ENCODE results near the gene OR2T1.
"Not testable (repeated sequence)": the region's sequence is repeated elsewhere in the genome, so short reads cannot be mapped to it uniquely, and the experiment has no call there.

The OR2T1 gene

DNA sequence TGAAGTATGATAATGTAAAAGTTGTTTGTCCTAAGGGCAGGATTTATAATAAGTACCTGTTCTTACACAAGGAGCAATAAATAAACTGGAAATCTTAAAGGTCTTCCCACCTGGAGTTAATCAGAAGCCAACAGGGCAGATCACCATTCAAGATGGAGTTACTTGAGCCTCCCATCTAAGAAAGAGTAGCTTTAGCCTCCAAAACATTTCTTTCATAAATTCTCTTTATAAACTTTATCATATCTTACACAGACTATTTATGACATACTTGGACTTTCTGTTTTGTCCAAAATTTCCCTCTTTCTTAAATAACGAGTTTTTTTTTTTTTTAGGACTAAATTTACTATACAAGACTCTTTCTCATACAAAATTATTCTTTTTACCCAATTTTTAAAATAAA is 18.5 kb downstream of the OR2T1 start:
- Mint-ChIP-seq H3K4me1 (peaks cover 23% of the 10 kb centered on the region), H3K36me3 (ENCODE audit: low read depth) (peaks cover 8% of the 10 kb centered on the region), H3K9me3 (peaks cover 25% of the 10 kb centered on the region), H3K27me3 (no peaks in the 10 kb centered on the region), H3K4me3 (no peak overlapping the region), H3K27ac (no peak overlapping the region)
- no peak for ATAC-seq
- DNase-seq = no peak

DNA sequence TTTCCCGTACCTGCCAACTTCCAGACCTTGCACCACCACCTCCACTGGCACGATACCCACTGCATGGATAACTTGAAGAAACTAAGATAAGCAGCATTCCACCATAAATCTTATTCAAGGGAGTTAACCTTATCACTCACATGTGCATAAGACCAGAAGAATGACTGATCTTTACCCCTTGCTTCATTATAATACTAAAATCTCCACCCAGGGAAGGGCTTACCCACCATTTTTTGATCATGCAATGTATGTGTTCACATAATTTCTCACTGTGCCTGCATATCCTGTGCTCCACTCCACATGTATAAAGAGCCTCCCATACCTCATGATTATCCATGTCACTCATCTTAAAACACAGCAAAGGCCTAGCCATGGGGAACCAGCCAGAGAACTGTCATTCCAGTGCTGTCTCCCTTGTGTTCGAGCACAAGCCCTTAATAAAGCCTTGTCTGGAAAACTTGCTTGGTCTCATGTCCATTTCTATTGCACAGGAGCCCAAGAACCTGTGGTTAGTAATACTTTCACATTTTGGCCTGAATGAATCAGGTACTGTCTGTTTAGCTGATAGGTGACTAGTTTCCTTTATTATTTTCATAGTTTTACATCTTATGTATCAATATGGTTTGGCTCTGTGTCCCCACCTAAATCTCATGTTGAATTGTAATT is 24.8 kb downstream of the OR2T1 start:
- not testable (repeated sequence) for H3K4me1 Mint-ChIP-seq; H3K27me3 Mint-ChIP-seq; DNase-seq; H3K4me3 Mint-ChIP-seq; H3K9me3 Mint-ChIP-seq; ATAC-seq; H3K27ac Mint-ChIP-seq; H3K36me3 Mint-ChIP-seq (ENCODE audit: low read depth)

DNA sequence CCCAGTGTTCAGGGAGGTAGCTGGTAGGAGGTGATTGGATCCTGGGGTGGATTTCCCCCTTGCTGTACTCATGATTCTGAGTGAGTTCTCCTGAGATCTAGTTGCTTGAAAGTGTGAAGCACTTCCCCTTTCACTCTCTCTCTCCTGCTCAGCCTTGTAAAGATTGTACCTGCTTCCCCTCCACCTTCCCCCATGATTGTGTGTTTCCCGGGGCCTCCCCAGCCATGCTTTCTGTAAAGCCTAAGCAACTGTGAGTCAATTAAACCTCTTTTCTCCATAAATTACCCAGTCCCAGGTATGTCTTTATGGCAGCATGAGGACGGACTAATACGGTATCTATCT is 25.3 kb downstream of the OR2T1 start:
- not testable (repeated sequence) for H3K4me1 Mint-ChIP-seq; ATAC-seq; H3K36me3 Mint-ChIP-seq (ENCODE audit: low read depth); H3K27ac Mint-ChIP-seq; DNase-seq; H3K9me3 Mint-ChIP-seq; H3K27me3 Mint-ChIP-seq; H3K4me3 Mint-ChIP-seq

DNA sequence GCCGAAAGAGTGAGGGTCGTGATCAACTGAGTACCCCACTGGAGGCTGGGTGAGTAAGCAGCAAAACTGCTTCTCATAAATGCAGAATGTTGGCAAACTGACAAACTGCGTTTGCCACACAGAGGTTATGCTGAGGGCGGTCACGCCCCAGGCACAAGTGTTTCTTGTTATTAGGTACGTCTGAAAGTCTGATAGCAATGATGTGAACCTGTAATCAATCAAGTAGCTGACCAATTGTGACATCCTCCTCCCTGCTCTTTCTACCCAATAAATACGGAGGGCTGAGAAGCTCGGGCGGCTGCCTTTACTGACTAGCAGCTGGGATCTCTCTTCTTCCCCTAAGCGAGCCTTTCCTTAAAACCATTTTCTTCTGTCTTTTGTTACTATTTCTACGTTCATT is 28.8 kb downstream of the OR2T1 start:
- DNase-seq; ATAC-seq; H3K4me3 Mint-ChIP-seq; H3K9me3 Mint-ChIP-seq; H3K36me3 Mint-ChIP-seq (ENCODE audit: low read depth); H3K27me3 Mint-ChIP-seq; H3K27ac Mint-ChIP-seq; H3K4me1 Mint-ChIP-seq: not testable (repeated sequence)

DNA sequence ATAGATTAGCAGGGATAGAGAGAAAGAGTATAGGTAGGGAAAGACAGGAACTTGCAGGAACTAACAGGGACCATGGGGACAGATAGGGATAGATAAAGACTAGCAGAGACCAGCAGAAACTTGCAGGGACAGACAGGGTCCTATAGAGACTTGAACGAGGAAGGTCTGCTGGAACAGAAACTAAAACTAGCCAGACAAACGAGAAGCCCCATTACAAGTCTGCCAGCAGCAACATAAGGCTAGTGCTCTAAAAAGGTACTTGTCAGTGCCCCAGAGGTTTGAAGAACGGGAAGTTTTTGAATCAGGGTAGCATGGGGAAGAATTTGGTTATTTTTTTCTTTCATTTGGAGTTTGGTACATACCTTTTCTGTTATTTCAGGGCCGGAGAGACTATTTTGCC is 29.4 kb downstream of the OR2T1 start:
- H3K27ac Mint-ChIP-seq, ATAC-seq: not testable (repeated sequence)

DNA sequence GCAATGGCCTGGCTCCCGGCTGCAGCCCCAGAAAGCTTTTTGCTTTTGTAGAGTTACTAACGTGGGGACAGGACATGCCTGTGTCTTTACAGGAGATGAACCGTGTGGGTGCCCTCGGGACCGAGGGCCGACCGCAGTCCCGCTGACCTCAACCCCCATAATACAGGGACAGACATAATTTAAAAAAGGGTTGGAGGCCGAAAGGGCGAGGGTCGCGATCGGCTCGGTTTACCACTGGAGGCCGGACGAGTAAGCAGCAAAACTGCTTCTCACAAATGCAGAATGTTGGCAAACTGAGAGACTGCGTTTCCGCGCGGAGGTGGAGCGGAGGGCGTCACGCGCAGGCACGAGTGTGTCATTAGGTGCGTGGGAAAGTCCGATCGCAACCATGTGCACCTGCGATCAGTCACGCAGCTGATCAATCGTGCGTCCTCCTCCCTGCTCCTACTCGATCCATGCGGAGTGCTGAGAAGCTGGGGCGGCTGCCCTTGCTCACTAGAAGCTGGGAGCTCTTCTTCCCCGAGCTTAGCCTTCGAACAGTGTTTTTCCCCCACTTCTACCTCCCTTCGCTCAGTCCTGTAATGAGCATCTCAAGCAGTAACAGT is 31.1 kb downstream of the OR2T1 start:
- H3K36me3 Mint-ChIP-seq (ENCODE audit: low read depth); H3K4me1 Mint-ChIP-seq; DNase-seq; H3K27ac Mint-ChIP-seq; ATAC-seq; H3K9me3 Mint-ChIP-seq; H3K4me3 Mint-ChIP-seq; H3K27me3 Mint-ChIP-seq: not testable (repeated sequence)

More for the DNA sequence above, 29.4 kb downstream of the OR2T1 start:
- not testable (repeated sequence) for H3K4me3 Mint-ChIP-seq; DNase-seq; H3K36me3 Mint-ChIP-seq (ENCODE audit: low read depth); H3K27me3 Mint-ChIP-seq; H3K9me3 Mint-ChIP-seq; H3K4me1 Mint-ChIP-seq

DNA sequence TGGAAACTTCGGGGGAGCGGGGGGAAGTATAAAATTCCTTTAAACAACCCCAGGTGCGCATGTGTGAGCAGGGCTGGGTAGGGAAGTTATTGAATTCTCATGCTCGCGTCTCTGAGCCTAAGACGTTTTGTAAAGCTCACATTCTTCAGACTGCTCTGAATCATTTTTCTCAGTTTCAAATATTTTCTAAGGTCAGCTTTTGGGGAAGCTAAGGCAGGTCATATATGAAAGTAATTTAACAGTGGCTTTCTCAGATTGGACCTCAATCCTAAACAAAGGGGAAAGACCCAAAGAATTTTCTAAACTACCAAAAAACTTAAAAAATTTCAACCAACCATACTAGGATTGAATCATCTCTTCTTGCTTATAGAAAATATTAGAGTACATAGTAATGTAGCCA is 32.1 kb downstream of the OR2T1 start:
- DNase-seq; H3K4me1 Mint-ChIP-seq; ATAC-seq; H3K9me3 Mint-ChIP-seq; H3K4me3 Mint-ChIP-seq; H3K36me3 Mint-ChIP-seq (ENCODE audit: low read depth); H3K27ac Mint-ChIP-seq; H3K27me3 Mint-ChIP-seq: not testable (repeated sequence)

DNA sequence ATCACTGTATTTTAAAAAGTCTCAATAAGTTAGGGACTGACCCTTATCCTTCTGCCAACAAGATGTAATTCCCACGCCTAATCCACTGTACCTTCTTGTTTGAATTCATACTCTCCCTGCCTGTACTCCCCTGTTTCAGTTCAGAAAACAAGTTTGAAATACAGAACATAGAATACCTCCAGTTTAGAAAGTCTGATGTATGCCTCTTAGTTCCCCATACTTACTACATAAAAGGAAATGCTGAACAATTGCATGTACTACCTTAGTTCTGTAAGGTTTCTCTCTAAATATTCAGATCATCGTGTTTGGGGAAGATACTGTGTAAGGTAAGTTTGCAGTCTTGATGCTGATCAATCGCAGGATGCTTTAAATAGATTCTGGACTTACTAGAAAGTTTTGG is 33.5 kb downstream of the OR2T1 start:
- ATAC-seq; H3K9me3 Mint-ChIP-seq; DNase-seq; H3K4me1 Mint-ChIP-seq; H3K27ac Mint-ChIP-seq; H3K36me3 Mint-ChIP-seq (ENCODE audit: low read depth); H3K27me3 Mint-ChIP-seq; H3K4me3 Mint-ChIP-seq: not testable (repeated sequence)

DNA sequence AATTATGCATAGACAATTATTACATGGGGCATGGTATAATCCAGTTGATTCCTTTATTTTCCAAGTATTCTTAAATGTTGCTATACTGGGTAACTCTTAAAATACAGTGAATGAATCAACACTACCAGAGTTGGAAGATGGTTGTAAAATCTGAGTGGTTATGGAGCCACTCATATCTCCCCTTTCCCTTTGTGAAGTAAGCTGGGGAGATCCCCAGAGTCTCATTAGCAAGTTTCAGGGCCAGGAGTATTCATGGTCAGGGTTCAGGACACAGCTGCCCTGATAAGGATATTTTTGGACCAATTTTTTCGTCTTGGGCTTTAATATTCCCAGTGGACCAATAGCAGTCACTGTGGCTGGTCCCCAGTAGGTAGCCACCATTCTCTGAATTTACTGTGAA is 35.8 kb downstream of the OR2T1 start:
- not testable (repeated sequence) for H3K4me3 Mint-ChIP-seq, H3K27ac Mint-ChIP-seq, DNase-seq

DNA sequence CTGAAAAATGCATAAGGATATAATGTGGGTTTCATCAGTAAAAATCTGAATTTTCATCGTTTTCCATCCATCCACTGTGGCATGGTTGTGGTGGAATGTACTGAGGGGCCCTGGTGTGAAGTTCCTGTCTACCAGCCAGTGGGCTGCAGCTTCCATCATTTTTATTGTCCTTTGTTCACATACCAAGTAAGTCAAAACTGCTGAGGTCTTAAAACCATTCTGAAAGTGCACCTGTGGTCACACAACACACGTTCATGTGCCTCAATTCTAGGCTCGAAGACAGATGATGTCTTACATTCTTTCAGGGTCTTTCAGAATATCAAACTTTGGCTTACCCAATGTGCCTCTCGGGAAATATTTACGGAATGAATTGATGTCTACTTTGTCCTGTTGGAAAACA is 36.4 kb downstream of the OR2T1 start:
- not testable (repeated sequence) for H3K27ac Mint-ChIP-seq; H3K36me3 Mint-ChIP-seq (ENCODE audit: low read depth); ATAC-seq; H3K4me3 Mint-ChIP-seq; H3K27me3 Mint-ChIP-seq; H3K4me1 Mint-ChIP-seq; H3K9me3 Mint-ChIP-seq; DNase-seq

More for the DNA sequence above, 35.8 kb downstream of the OR2T1 start:
- not testable (repeated sequence) for ATAC-seq; H3K9me3 Mint-ChIP-seq; H3K27me3 Mint-ChIP-seq; H3K4me1 Mint-ChIP-seq; H3K36me3 Mint-ChIP-seq (ENCODE audit: low read depth)

DNA sequence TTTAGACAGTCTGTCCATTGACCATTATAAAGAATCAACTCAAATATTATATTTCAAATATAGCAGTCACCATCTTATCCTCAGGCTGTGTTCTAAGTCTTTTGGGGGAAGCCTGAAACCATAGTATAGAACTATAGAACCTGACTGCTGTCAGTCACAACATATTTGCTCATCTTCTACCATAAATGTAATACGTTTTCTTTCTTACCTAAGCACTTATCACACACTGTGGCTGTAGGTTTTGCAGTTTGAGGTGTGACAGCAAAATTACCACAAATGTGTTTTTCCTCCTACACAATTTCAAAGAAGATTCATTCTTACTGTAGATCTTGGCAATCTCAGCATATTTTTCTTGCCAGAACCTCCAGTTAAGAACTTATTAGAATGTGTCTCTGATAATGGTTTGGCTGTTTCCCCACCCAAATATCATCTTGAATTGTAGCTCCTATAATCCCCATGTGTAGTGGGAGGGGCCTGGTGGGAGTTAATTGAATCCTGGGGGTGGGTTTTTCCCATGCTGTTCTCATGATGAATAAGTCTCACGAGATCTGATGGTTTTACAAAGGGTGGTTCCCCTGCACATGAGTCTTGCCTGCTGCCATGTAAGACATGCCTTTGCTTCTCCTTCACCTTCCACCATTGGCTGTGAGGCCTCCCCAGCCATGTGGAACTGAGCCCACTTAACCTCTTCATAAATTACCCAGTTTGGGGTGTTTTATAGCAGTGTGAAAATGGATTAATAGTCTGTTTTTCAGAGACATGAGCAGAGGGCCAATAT is 39.8 kb downstream of the OR2T1 start:
- not testable (repeated sequence) for ATAC-seq; H3K27ac Mint-ChIP-seq; DNase-seq; H3K4me1 Mint-ChIP-seq; H3K4me3 Mint-ChIP-seq; H3K27me3 Mint-ChIP-seq; H3K36me3 Mint-ChIP-seq (ENCODE audit: low read depth)
- peaks cover 11% of the 10 kb centered on the region for H3K9me3 Mint-ChIP-seq

DNA sequence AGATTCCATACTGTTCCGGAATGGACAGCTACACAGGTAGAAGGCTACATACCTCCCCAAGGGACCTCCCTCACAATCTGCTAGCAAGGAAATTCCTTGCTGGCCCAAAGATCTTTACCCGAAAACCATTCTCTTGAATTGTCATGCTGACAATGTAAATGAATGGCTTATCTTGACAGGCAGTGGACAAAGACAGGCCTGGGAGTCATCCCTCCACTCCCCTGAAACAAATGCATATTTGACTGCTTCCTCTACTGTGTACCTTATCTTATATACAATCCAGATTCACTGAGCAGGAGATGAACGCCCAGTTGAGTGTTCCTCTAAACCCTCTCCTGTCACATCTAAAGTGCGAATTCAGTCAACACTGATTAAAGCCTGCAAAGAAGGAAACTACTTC is 41.8 kb downstream of the OR2T1 start:
- H3K27me3 Mint-ChIP-seq; ATAC-seq; H3K4me1 Mint-ChIP-seq; H3K4me3 Mint-ChIP-seq; H3K36me3 Mint-ChIP-seq (ENCODE audit: low read depth); DNase-seq; H3K27ac Mint-ChIP-seq: not testable (repeated sequence)
- peaks cover 11% of the 10 kb centered on the region for H3K9me3 Mint-ChIP-seq

DNA sequence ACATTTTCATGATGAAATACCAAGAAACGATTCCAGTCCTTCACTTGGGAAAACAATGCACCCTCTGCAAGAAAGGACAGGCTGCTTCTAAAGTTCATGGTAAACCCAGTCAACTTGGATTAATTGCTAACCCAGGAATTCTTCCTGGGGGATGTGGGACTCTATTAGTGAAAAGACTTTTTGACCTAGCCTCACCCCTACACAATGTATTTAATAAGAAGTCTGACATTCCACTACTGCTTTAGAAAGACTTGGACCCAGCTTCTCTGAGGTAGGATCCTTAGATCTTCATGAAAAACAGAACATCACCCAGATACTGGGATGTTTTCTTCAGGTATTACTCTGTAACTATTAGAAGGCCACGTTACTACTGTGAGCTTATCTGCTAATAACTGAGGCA is 42.6 kb downstream of the OR2T1 start, which contains the start of gene OR2T2:
OR2T2 (plus strand) TSS at position 239 of the 400 bp plus-strand sequence. CDS start 7,161 bp downstream, outside the sequence.
- not testable (repeated sequence) for H3K27me3 Mint-ChIP-seq; H3K4me3 Mint-ChIP-seq; H3K27ac Mint-ChIP-seq; H3K4me1 Mint-ChIP-seq; H3K36me3 Mint-ChIP-seq (ENCODE audit: low read depth); DNase-seq; ATAC-seq
- H3K9me3 Mint-ChIP-seq = peaks cover 11% of the 10 kb centered on the region

DNA sequence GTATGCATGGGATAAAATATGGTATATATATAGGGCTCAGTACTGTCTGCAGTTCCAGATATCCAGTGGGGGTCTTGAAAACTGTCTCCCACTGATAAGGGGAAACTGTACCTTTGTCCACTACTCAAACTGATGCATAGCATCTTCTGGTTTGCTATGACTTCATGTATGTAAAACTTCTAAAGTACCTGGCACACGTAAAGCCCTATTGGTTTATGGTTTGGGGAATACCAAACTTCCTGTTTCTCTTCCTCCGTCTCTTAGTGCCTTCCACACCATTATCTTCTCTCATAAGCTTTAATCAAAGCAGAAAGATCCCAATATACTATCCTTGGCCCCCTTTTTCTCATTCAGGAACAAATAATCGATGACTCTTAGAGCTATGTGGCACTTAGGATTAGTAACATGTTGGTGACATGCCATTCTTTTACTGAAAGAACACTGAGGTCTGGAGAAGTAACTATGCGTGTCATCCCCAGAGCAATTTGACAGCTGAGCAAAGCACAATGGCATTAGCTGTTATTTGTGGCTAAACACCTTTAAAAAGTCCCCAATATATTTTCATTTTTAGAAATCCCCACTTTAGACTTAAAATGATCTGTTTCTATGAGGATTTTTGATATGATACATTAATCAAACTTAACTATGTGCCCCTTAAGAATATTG is 45.7 kb downstream of the OR2T1 start:
- ATAC-seq; H3K4me1 Mint-ChIP-seq; H3K36me3 Mint-ChIP-seq (ENCODE audit: low read depth): not testable (repeated sequence)

More for the DNA sequence above, 45.7 kb downstream of the OR2T1 start:
- not testable (repeated sequence) for H3K27me3 Mint-ChIP-seq, H3K4me3 Mint-ChIP-seq, DNase-seq, H3K9me3 Mint-ChIP-seq, H3K27ac Mint-ChIP-seq
